ENCODE measurements around the gene RSRC1.

Gene RSRC1

DNA sequence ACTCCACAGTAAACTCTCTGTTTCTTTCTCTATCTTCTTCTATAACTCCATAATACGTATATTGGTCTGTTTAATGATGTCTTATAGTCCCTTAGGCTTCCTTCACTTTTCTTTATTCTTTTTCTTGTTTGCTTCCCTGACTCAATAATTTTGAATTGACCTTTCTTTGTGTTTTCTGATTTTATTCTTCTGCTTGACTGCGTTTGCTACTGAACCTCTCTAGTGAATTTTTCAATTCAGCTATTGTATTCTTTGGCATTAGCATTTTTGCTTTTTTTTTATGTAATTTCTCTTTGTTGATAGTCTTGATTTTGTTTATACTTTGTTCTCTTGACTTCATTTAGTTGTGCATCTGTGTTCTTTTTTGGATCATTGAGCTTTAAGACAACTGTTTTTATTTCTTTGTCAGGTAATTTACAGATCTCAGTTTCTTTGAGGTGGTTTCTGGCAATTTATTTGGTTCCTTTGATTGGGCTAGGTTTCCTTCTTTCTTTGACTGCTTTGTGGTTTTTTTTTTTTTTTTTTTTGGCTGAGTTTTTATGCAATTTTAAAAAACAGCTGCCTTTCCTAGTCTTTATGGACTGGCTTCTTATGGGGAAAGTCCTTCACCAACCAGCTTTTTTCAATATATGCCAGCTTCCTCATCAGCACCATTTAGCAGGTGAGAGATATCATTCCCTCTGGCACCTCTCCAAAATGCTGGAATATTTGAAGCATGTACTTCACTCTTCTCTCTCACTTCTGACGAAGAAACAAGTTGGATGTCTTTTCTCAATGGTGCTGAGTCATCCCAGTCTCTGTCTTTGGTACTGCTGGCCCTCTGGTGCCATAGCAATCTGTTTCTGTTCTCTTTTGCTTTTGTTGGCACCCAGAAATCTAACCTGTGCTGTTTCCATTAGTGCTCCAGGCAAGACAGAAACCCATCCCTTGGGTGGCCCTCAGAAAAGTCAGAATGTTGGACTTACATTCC is 17.6 kb downstream of the RSRC1 start:
- TF ChIP-seq ISL1 (CRISPR knock-in tag; IDR thresholded peaks at IDR 0.05) (no peak), SNAI2 (CRISPR knock-in tag; IDR thresholded peaks at IDR 0.05) (no peak), ESRRG (CRISPR knock-in tag; IDR thresholded peaks at IDR 0.05) (no peak), ZFP30 (CRISPR knock-in tag; IDR thresholded peaks at IDR 0.05) (no peak), RARB (CRISPR knock-in tag; IDR thresholded peaks at IDR 0.05) (no peak), ZNF8 (CRISPR knock-in tag; IDR thresholded peaks at IDR 0.05) (no peak), BACH2 (CRISPR knock-in tag; IDR thresholded peaks at IDR 0.05; ENCODE audit: borderline replicate concordance) (no peak), ZNF565 (CRISPR knock-in tag; conservative IDR thresholded peaks at IDR 0.05; ENCODE audit: low read depth) (no peak), TOX (CRISPR knock-in tag; IDR thresholded peaks at IDR 0.05; ENCODE audit: borderline replicate concordance) (no peak)
- TF ChIP-seq, protein P1, sequence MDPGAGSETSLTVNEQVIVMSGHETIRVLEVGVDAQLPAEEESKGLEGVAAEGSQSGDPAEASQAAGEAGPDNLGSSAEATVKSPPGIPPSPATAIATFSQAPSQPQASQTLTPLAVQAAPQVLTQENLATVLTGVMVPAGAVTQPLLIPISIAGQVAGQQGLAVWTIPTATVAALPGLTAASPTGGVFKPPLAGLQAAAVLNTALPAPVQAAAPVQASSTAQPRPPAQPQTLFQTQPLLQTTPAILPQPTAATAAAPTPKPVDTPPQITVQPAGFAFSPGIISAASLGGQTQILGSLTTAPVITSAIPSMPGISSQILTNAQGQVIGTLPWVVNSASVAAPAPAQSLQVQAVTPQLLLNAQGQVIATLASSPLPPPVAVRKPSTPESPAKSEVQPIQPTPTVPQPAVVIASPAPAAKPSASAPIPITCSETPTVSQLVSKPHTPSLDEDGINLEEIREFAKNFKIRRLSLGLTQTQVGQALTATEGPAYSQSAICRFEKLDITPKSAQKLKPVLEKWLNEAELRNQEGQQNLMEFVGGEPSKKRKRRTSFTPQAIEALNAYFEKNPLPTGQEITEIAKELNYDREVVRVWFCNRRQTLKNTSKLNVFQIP (CRISPR knock-in tag; IDR thresholded peaks at IDR 0.05; ENCODE audit: borderline replicate concordance, low read depth) = no peak
- TF ChIP-seq, protein P2, sequence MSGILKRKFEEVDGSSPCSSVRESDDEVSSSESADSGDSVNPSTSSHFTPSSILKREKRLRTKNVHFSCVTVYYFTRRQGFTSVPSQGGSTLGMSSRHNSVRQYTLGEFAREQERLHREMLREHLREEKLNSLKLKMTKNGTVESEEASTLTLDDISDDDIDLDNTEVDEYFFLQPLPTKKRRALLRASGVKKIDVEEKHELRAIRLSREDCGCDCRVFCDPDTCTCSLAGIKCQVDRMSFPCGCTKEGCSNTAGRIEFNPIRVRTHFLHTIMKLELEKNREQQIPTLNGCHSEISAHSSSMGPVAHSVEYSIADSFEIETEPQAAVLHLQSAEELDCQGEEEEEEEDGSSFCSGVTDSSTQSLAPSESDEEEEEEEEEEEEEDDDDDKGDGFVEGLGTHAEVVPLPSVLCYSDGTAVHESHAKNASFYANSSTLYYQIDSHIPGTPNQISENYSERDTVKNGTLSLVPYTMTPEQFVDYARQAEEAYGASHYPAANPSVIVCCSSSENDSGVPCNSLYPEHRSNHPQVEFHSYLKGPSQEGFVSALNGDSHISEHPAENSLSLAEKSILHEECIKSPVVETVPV (CRISPR knock-in tag; IDR thresholded peaks at IDR 0.05) = no peak
- TF ChIP-seq, protein P3, sequence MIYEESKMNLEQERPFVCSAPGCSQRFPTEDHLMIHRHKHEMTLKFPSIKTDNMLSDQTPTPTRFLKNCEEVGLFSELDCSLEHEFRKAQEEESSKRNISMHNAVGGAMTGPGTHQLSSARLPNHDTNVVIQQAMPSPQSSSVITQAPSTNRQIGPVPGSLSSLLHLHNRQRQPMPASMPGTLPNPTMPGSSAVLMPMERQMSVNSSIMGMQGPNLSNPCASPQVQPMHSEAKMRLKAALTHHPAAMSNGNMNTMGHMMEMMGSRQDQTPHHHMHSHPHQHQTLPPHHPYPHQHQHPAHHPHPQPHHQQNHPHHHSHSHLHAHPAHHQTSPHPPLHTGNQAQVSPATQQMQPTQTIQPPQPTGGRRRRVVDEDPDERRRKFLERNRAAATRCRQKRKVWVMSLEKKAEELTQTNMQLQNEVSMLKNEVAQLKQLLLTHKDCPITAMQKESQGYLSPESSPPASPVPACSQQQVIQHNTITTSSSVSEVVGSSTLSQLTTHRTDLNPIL (CRISPR knock-in tag; IDR thresholded peaks at IDR 0.05; ENCODE audit: low read depth) = no peak
- TF ChIP-seq, protein P4, sequence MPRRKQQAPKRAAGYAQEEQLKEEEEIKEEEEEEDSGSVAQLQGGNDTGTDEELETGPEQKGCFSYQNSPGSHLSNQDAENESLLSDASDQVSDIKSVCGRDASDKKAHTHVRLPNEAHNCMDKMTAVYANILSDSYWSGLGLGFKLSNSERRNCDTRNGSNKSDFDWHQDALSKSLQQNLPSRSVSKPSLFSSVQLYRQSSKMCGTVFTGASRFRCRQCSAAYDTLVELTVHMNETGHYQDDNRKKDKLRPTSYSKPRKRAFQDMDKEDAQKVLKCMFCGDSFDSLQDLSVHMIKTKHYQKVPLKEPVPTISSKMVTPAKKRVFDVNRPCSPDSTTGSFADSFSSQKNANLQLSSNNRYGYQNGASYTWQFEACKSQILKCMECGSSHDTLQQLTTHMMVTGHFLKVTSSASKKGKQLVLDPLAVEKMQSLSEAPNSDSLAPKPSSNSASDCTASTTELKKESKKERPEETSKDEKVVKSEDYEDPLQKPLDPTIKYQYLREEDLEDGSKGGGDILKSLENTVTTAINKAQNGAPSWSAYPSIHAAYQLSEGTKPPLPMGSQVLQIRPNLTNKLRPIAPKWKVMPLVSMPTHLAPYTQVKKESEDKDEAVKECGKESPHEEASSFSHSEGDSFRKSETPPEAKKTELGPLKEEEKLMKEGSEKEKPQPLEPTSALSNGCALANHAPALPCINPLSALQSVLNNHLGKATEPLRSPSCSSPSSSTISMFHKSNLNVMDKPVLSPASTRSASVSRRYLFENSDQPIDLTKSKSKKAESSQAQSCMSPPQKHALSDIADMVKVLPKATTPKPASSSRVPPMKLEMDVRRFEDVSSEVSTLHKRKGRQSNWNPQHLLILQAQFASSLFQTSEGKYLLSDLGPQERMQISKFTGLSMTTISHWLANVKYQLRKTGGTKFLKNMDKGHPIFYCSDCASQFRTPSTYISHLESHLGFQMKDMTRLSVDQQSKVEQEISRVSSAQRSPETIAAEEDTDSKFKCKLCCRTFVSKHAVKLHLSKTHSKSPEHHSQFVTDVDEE (CRISPR knock-in tag; IDR thresholded peaks at IDR 0.05) = no peak
- ATAC-seq = no peak

DNA sequence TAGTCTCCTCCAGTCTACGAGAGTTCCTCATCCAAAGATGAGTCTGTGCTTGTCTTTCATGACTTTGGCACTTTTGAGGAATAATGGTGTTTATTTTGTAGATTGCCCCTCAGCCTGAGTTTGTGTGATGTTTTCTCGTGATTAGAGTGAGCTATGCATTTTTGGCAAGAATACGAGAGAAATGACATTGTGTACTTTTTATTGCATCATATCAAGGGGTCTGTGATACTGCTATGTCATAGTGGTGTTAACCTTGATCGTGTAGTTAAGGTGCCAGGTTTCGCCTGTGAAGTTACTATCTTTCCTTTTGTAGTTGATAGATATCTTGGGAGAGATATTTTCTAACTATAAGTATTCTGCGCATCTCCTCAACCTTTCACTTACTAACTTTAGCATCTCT is 18.9 kb downstream of the RSRC1 start:
- ATAC-seq = no peak
- no peak for TF ChIP-seq ZFP30 (CRISPR knock-in tag; IDR thresholded peaks at IDR 0.05)
- no peak for TF ChIP-seq RARB (CRISPR knock-in tag; IDR thresholded peaks at IDR 0.05)
- no peak for TF ChIP-seq ESRRG (CRISPR knock-in tag; IDR thresholded peaks at IDR 0.05)
- TF ChIP-seq BACH2 (CRISPR knock-in tag; IDR thresholded peaks at IDR 0.05; ENCODE audit: borderline replicate concordance) = no peak
- no peak for TF ChIP-seq ZFP3 (CRISPR knock-in tag; IDR thresholded peaks at IDR 0.05)
- TF ChIP-seq ISL1 (CRISPR knock-in tag; IDR thresholded peaks at IDR 0.05) = no peak
- TF ChIP-seq PPARA (CRISPR knock-in tag; IDR thresholded peaks at IDR 0.05; ENCODE audit: borderline replicate concordance) = no peak
- no peak for TF ChIP-seq ZNF70 (CRISPR knock-in tag; IDR thresholded peaks at IDR 0.05)

DNA sequence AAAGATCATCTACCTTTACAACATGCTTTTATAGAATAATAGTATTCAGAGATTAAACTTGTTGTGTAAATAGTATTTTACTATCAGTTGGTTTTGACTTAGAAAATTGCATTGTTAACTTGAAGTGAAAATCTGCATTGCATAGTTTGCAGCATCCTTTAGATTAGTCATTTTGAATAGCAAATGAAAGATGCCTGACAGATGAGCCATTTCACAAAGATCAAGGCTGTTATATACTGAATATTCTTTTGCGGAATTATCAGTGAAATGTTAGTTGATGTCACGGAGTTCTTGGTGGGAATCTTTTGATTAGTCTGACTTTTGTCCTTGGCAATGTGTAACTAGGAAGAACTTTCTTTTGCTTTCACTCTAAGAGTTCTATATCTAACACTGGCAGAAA is 24.5 kb downstream of the RSRC1 start:
- ATAC-seq = no peak
- no peak for TF ChIP-seq ZNF565 (CRISPR knock-in tag; conservative IDR thresholded peaks at IDR 0.05; ENCODE audit: low read depth)
- no peak for TF ChIP-seq SNAI2 (CRISPR knock-in tag; IDR thresholded peaks at IDR 0.05)
- TF ChIP-seq ZNF70 (CRISPR knock-in tag; IDR thresholded peaks at IDR 0.05) = no peak
- TF ChIP-seq ISL1 (CRISPR knock-in tag; IDR thresholded peaks at IDR 0.05) = no peak
- no peak for TF ChIP-seq CSDC2 (CRISPR knock-in tag; IDR thresholded peaks at IDR 0.05)
- TF ChIP-seq, protein P1 (CRISPR knock-in tag; IDR thresholded peaks at IDR 0.05; ENCODE audit: borderline replicate concordance, low read depth) = no peak
- no peak for TF ChIP-seq ZNF8 (CRISPR knock-in tag; IDR thresholded peaks at IDR 0.05)
- TF ChIP-seq BACH2 (CRISPR knock-in tag; IDR thresholded peaks at IDR 0.05; ENCODE audit: borderline replicate concordance) = no peak
- TF ChIP-seq, protein P2 (CRISPR knock-in tag; IDR thresholded peaks at IDR 0.05) = no peak
- no peak for TF ChIP-seq OSR1 (CRISPR knock-in tag; IDR thresholded peaks at IDR 0.05)
- TF ChIP-seq ZC3H10 (CRISPR knock-in tag; IDR thresholded peaks at IDR 0.05) = no peak
- no peak for TF ChIP-seq RARB (CRISPR knock-in tag; IDR thresholded peaks at IDR 0.05)
- TF ChIP-seq, protein P4 (CRISPR knock-in tag; IDR thresholded peaks at IDR 0.05) = no peak
- TF ChIP-seq PPARA (CRISPR knock-in tag; IDR thresholded peaks at IDR 0.05; ENCODE audit: borderline replicate concordance) = no peak
- TF ChIP-seq ZFP3 (CRISPR knock-in tag; IDR thresholded peaks at IDR 0.05) = no peak
- TF ChIP-seq ESRRG (CRISPR knock-in tag; IDR thresholded peaks at IDR 0.05) = no peak

Data from SK-N-SH treated with all-trans-retinoic acid at 6 μM for 48 hours (cell line).